ENCODE data around the gene POU2F3.
A peak's percentile ranks its signal among the peaks of the same experiment; 100 is the strongest.

POU2F3 gene

GRCh38 chr11:120228794-120229384, 11.1 kb upstream of the POU2F3 start:
- no peak for TF ChIP-seq ZFX (IDR thresholded peaks at IDR 0.05)
- no peak for TF ChIP-seq CTCF (conservative IDR thresholded peaks at IDR 0.05)

DNA sequence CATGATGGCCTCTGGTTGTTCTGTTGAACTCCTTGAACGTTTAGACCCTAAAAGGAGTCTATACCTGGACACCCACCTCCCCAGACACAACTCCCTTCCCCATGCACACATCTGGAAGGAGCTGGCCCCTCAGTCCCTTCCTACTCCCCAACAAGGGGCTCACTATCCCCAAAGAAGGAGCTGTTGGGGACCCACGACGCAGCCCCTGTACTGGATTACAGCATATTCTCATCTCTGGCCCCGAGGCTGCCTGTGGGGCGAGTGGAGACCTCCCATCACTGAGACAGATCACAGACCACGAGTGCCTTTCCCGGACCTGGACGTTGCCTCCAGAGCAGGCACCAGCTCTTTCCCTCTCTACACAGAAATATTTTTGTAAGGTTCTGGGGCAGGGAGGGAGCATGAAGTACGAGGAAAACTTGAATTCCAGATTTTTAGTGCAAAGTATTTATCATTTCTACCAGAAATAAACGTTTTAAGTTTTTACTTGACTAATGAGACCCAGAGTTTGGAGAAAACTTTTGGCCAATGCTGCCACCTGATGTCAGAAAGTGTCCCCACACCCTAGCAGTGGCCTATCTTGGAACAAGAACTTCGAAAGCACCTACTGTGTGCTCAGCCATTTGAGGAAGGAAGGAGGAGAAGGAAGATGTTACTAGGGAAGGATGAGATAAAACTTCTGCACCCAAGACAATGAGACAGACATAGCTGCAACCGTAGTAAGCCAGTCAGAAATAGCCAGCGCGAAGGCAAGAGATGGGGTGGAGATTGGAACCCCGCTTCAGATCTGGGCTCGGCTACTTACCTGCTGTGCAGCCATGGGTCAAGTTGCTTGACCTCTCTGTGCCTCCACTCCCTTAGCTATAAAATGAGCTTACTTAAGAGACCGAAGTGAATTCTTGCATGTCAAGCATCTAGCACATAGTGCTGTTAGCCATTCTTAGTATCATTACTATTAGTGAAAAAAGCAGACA, 10.2 kb upstream of the POU2F3 start:
- no peak for TF ChIP-seq ZFX (IDR thresholded peaks at IDR 0.05)
- TF ChIP-seq CTCF (conservative IDR thresholded peaks at IDR 0.05): peak; percentile 65
- H3K27ac ChIP-seq: no peak overlapping the region

More at GRCh38 chr11:120228794-120229384, 11.1 kb upstream of the POU2F3 start:
- H3K27ac ChIP-seq: no peak overlapping the region

DNA sequence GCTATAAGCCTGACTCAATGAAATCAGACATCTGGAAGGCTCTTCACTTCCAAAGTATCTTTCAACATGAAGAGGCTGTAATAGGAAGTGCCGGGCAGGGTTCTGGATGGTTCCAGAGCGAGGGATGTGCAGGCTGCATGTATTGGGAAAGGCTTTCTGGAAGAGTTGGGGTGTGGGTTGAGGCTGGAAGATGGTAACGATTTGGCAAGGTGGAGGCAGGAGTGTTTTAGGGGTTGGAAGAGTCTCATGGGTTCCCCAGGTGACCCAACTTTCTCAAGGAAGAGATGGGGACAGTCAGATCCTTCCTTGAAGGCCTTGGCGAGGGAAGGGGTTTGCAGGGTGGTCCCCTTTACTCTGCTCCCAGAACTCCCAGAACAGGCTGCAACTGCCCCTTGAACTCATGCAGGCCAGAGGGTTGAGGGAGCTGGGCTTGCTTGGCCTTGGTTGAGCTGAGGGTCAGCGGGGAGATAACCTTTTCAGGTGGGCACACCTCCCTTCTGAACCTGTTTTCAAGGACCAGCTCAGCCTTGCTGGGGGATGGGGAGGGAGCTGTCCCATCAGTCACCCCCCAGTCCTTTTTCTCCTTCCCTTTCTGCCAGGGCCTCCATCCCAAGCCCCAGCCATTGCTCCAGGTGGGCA, 9.4 kb upstream of the POU2F3 start:
- H3K27ac ChIP-seq: no peak overlapping the region
- no peak for TF ChIP-seq ZFX (IDR thresholded peaks at IDR 0.05)
- no peak for TF ChIP-seq CTCF (conservative IDR thresholded peaks at IDR 0.05)

DNA sequence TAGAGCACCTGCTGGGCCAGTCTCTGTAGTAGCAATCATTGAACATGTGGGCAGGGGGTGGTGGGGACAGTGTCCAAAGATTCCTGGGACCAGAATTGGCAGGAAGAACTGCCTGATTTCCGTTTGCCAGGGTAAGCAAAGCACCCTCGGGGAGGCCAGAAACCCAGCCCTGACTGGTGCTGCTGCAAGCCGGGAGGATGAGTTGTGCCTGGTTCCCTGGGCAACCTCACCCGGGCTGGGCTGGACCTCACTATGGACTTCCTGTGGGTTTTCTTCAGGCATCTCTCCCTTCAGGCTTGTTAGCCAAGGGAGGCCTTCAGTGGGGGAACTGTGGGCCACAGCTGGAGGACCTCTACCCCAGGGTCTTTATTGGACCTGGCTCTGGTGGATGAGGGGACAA, 8.0 kb upstream of the POU2F3 start:
- TF ChIP-seq ZFX (IDR thresholded peaks at IDR 0.05) (no peak), CTCF (conservative IDR thresholded peaks at IDR 0.05) (no peak)
- H3K27ac ChIP-seq: no peak overlapping the region

DNA sequence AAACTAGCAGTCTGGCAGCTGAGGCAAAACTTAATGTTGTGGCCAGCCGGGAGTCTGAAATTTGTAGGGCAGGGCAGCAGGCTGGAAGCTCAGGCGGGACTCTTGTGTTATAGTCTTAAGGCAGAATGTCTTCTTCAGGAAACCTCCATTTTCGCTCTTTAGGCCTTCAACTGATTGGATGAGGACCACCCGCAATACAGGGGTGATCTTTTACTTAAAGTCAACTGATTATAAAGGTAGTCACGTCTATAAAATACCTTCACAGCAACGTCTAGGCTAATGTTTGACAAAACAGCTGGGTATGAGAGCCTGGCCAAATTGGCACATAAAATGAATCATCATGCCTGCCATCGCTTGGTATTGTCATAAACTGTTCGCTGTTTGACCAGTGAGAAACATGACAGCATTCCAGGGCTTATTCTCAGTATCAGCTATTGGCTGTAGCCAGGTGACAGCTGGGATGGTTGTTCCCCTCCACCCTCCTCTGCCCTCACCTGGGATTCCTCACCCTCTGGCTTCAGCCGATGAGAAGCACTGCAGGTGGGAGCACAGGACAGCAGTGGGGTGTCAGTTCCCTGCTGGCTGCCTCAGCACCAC, 6.6 kb upstream of the POU2F3 start:
- TF ChIP-seq CTCF (conservative IDR thresholded peaks at IDR 0.05): no peak
- TF ChIP-seq ZFX (IDR thresholded peaks at IDR 0.05): no peak
- no peak overlapping the region for H3K27ac ChIP-seq

GRCh38 chr11:120235024-120235628, 4.8 kb upstream of the POU2F3 start:
- TF ChIP-seq ZFX (IDR thresholded peaks at IDR 0.05) (no peak), CTCF (conservative IDR thresholded peaks at IDR 0.05) (peak; percentile 96)
- H3K27ac ChIP-seq: peak overlapping the region; percentile 17; the same call in 1 of the 2 replicates

All from C4-2B (cell line).